ENCODE data around the gene TIPRL. TPM values are rescaled to one million over a fixed set of nuclear protein-coding genes. Genes with fewer than 3 reads are reported as not detected.

TIPRL gene
- total and polyA plus RNA-seq, 2 of the 8 experiments (the other 6 are each of a cell fraction or from before 2014, with no cell fraction given), result 8.1 to 27.4 TPM

- Histone ChIP-seq H3K4me1 (replicated peaks in 1 of 4; ENCODE audit: control insufficient read depth in 3 of 4, insufficient read depth in 4 of 4, low read length in 3 of 4) (peaks cover 2 to 7% (median 3%) of the 10 kb centered on the region in 4 experiments; a peak in 4 of 7 replicates), H3K4ac (replicated peaks; ENCODE audit: insufficient read length, low read depth, low read length) (no peak overlapping the region), H3K79me1 (ENCODE audit: low read depth, low read length) (no peaks in the 10 kb centered on the region), H4K91ac (replicated peaks; ENCODE audit: insufficient read length, low read length) (no peak overlapping the region), H3K23me2 (ENCODE audit: low read depth, low read length) (peaks cover 6% of the 10 kb centered on the region; the same call in 1 of the 2 replicates), H2BK15ac (ENCODE audit: low read length) (no peak overlapping the region), H2BK120ac (replicated peaks; ENCODE audit: low read depth, low read length) (no peak overlapping the region), H3K4me3 (ENCODE audit: extremely low read depth in 1 of 4, insufficient read depth in 2 of 4, low read depth in 3 of 4, low read length in 4 of 4) (no peak overlapping the region), H4K5ac (ENCODE audit: insufficient read length, low read depth, low read length) (no peak overlapping the region), H3K79me2 (ENCODE audit: control insufficient read depth in 1 of 2, insufficient read depth in 2 of 2, low read length in 2 of 2) (peaks cover 0 to 19% of the 10 kb centered on the region in 2 experiments; a peak in 2 of 4 replicates), H3K4me2 (ENCODE audit: insufficient read depth in 1 of 2, low read depth in 2 of 2, low read length in 2 of 2) (no peak overlapping the region), H3K9me3 (ENCODE audit: insufficient read depth in 2 of 2, low read depth in 1 of 2, low read length in 1 of 2) (0 out of 4 replicates have a peak, but pooled peaks cover 3 to 5% of the 10 kb centered on the region in 2 experiments), H3K56ac (replicated peaks; ENCODE audit: insufficient read length, low read depth, low read length) (no peak overlapping the region), H2BK12ac (ENCODE audit: low read depth, low read length) (no peak overlapping the region), H3K18ac (ENCODE audit: extremely low read depth, low read length) (no peak overlapping the region), H2AFZ (ENCODE audit: low read length) (no peak overlapping the region), H2BK20ac (ENCODE audit: low read length) (no peak overlapping the region), H3K27me3 (replicated peaks in 1 of 4; ENCODE audit: control insufficient read depth in 3 of 4, extremely low read depth in 1 of 4, insufficient read depth in 3 of 4, low read length in 3 of 4) (no peaks in the 10 kb centered on the region), H2AK5ac (ENCODE audit: low read depth, low read length) (no peak overlapping the region), H4K20me1 (replicated peaks in 1 of 2; ENCODE audit: control insufficient read depth in 1 of 2, insufficient read depth in 2 of 2, low read length in 2 of 2) (no peaks in the 10 kb centered on the region), H3K36me3 (ENCODE audit: control insufficient read depth in 2 of 4, insufficient read depth in 4 of 4, low read length in 3 of 4) (no peaks in the 10 kb centered on the region), H3K9ac (replicated peaks in 1 of 4; ENCODE audit: extremely low read depth in 1 of 4, low read depth in 3 of 4, low read length in 3 of 4) (no peak overlapping the region), H3K14ac (ENCODE audit: insufficient read length) (no peak overlapping the region), H2BK5ac (ENCODE audit: low read depth, low read length) (no peak overlapping the region), H3K23ac (ENCODE audit: insufficient read length) (no peak overlapping the region), H4K8ac (ENCODE audit: extremely low read depth, insufficient read depth, low read length) (no peak overlapping the region), H3K27ac (ENCODE audit: low read depth, low read length) (no peak overlapping the region)
- DNase-seq (ENCODE audit: low read depth in 1 of 2, low spot score in 2 of 2) (no peak), FAIRE-seq (no peak)
- CTCF ChIA-PET (ENCODE audit: partially characterized antibody), result interaction anchor here (0.8 to 4.4 kb wide), 2 partner anchors 11 to 33 kb away, joined by 3 to 29 read pairs; no protein-coding TSS in a partner anchor
- POLR2A ChIA-PET (ENCODE audit: partially characterized antibody), result no interaction called here
- TF ChIP-seq SP1 (IDR thresholded peaks at IDR 0.05; ENCODE audit: low read depth, low read length), result no peak
- TF ChIP-seq YY1 (IDR thresholded peaks at IDR 0.05; ENCODE audit: low read depth, low read length), result no peak
- no peak for TF ChIP-seq TBP (IDR thresholded peaks at IDR 0.05; ENCODE audit: low read depth, low read length)
- no peak for TF ChIP-seq SRF (IDR thresholded peaks at IDR 0.05; ENCODE audit: low read depth, low read length)
- TF ChIP-seq BACH1 (IDR thresholded peaks at IDR 0.05; ENCODE audit: low read length), result no peak
- TF ChIP-seq MAX (IDR thresholded peaks at IDR 0.05), result no peak
- no peak for TF ChIP-seq EZH2 (IDR thresholded peaks at IDR 0.05; ENCODE audit: low read depth, low read length, severe bottlenecking)
- no peak for TF ChIP-seq CTBP2 (IDR thresholded peaks at IDR 0.05; ENCODE audit: borderline replicate concordance, insufficient read depth, insufficient read length, low read length)
- no peak for TF ChIP-seq HDAC6 (IDR thresholded peaks at IDR 0.05; ENCODE audit: low read depth, low read length)
- no peak for TF ChIP-seq JUND (IDR thresholded peaks at IDR 0.05; ENCODE audit: low read length)
- no peak for TF ChIP-seq EP300 (IDR thresholded peaks at IDR 0.05; ENCODE audit: borderline replicate concordance in 1 of 2, low read depth in 2 of 2, low read length in 2 of 2)
- no peak for TF ChIP-seq SP2 (IDR thresholded peaks at IDR 0.05; ENCODE audit: low read length)
- TF ChIP-seq POLR2AphosphoS5 (IDR thresholded peaks at IDR 0.05; ENCODE audit: low read depth, low read length), result no peak
These were observed 45.1 kb downstream of the TIPRL start for GRCh38 chr1:168223681-168224540.
